Right lobe of liver (tissue), 6 donors: ENCODE results near the gene TNRC18. TPM values are rescaled to one million over a fixed set of nuclear protein-coding genes. Genes with fewer than 3 reads are reported as not detected.

Source experiments
- ATAC-seq, 4 donors: fragments of 200-7000 bp; cut with Tn5 transposase; one replicate each; pipeline ENCODE4 v1.9.1; 2020; ENCODE audit warnings: mild to moderate bottlenecking in 4 of 4, moderate library complexity in 4 of 4
- DNase-seq, 3 donors: peaks; one replicate each; pipeline ENCODE4 v3.0.0-alpha.2; 2020
- H3K27ac ChIP-seq, 3 donors: fragments of 200-600 bp; one replicate each; pipeline ENCODE4 v1.8.0; 2022
- H3K27me3 ChIP-seq, 2 donors: fragments of 200-600 bp; one replicate each; pipeline ENCODE4 v1.8.0; 2022
- H3K36me3 ChIP-seq, 4 donors: fragments of 200-600 bp; sonication (generic) in 1 of 4; one replicate each; pipeline versions ENCODE4 v1.5.1 to v1.8.0; 2017 to 2022; ENCODE audit warnings: control low read depth in 1 of 4
- H3K4me1 ChIP-seq, 4 donors: fragments of 200-600 bp; sonication (generic) in 1 of 4; one replicate each; pipeline versions ENCODE4 v1.5.1 to v1.8.0; 2017 to 2022; ENCODE audit warnings: control low read depth in 1 of 4
- H3K4me3 ChIP-seq, 3 donors: fragments of 200-600 bp; one replicate each; pipeline ENCODE4 v1.8.0; 2022
- H3K9me3 ChIP-seq, 4 donors: fragments of 200-600 bp; sonication (generic) in 1 of 4; one replicate each; pipeline versions ENCODE4 v1.5.1 to v1.8.0; 2017 to 2022; ENCODE audit warnings: control low read depth in 1 of 4
- CTCF ChIP-seq, 4 donors: fragments of 200-600 bp in 3 of 4; fragments of 450-650 bp in 1 of 4; IDR thresholded peaks; one replicate each; pipeline versions ENCODE4 v1.5.1 to v1.8.0; 2016 to 2022; ENCODE audit warnings: antibody characterized with exemption in 4 of 4, mild to moderate bottlenecking in 2 of 4
- POLR2A ChIP-seq: fragments of 450-650 bp; IDR thresholded peaks from one replicate; pipeline ENCODE4 v1.6.1; 2017; ENCODE audit warnings: antibody characterized with exemption, mild to moderate bottlenecking
- WGBS: methylation state at CpG from one replicate; pipeline ENCODE4 v1.1.6; 2018; ENCODE audit warnings: low coverage, low lambda C conversion rate; ENCODE audit not compliant: insufficient coverage; ENCODE audit errors: missing lambda C conversion rate; 5-methylcytosine and 5-hydroxymethylcytosine counted together
- intact Hi-C, 2 donors: fragments of 100-400 bp; cut with DNase I; formaldehyde crosslinking; loops; one replicate each; pipeline versions ENCODE4 v1.11.2 to v1.14.1; 2022
- total RNA-seq, 6 experiments: library from RNA; depleted of rRNA in 2 of 6; stranded (reverse); fragments of >200 nt in 2 of 6; fragmentation: NEBNext Ultra II Directional in 3 of 6; extraction: Animal tissue kit (Norgen Biotek cat#: 25700) in 3 of 6; gene quantifications; one replicate each; pipeline versions ENCODE4 v1.1.0 to v1.2.4, GENCODE V29; 2016 to 2023
- donor health status: DM: no; HTN: yes; CAD: no.
- donor health status: DM: no; HTN: no; CAD: no.
- donor health status: DM: no; HTN: no; CAD: no.
- donor health status: DM: no; HTN: yes; CAD: no.
- donor health status: DM: no; HTN: yes; CAD: no.

The TNRC18 gene
- total RNA-seq, 6 experiments from 2014 or later, result 27.0 to 36.9 (median 30.5) TPM

GRCh38 chr7:5303061-5303460, 120.6 kb downstream of the TNRC18 start:
- H3K4me3 ChIP-seq, result no peak overlapping the region
- intact Hi-C loops, result no loop called here
- H3K4me1 ChIP-seq, result no peaks in the 10 kb centered on the region
- H3K9me3 ChIP-seq, result no peaks in the 10 kb centered on the region
- DNase-seq (no peak), ATAC-seq (peak in 2 of 4 donors; percentile 16 to 22)
- WGBS, result no CpG with 5 or more reads among the region's 18 CpGs
- TF ChIP-seq POLR2A, result no peak
- no peak for TF ChIP-seq CTCF (IDR thresholded peaks at IDR 0.05)
- H3K36me3 ChIP-seq, result peaks cover 0 to 5% (median 0%) of the 10 kb centered on the region in 4 donors
- no peak overlapping the region for H3K27ac ChIP-seq
- H3K27me3 ChIP-seq, result no peaks in the 10 kb centered on the region

- no peak overlapping the region for H3K4me3 ChIP-seq
- peak in 3 of 4 donors; percentile 14 to 34 (median 26) for ATAC-seq
- no peaks in the 10 kb centered on the region for H3K4me1 ChIP-seq
- H3K27ac ChIP-seq, result no peak overlapping the region
- TF ChIP-seq POLR2A, result no peak
- TF ChIP-seq CTCF (IDR thresholded peaks at IDR 0.05), result no peak
- no peaks in the 10 kb centered on the region for H3K27me3 ChIP-seq
- intact Hi-C loops, result no loop called here
- DNase-seq, result no peak
- H3K36me3 ChIP-seq, result peaks cover 0 to under 1% (median 0%) of the 10 kb centered on the region in 4 donors
- no peaks in the 10 kb centered on the region for H3K9me3 ChIP-seq
- WGBS, result 93% methylated on average over 2 of the region's 25 CpGs
Observed at GRCh38 chr7:5302577-5302976, 121.1 kb downstream of the TNRC18 start.

GRCh38 chr7:5300366-5300765, 123.3 kb downstream of the TNRC18 start:
- 91% methylated on average over 4 of the region's 24 CpGs for WGBS
- no peak overlapping the region for H3K27ac ChIP-seq
- H3K4me1 ChIP-seq, result no peaks in the 10 kb centered on the region
- no peaks in the 10 kb centered on the region for H3K27me3 ChIP-seq
- no peak overlapping the region for H3K4me3 ChIP-seq
- ATAC-seq (no peak), DNase-seq (no peak)
- no peaks in the 10 kb centered on the region for H3K9me3 ChIP-seq
- H3K36me3 ChIP-seq, result no peaks in the 10 kb centered on the region
- intact Hi-C loops, result no loop called here
- TF ChIP-seq CTCF (IDR thresholded peaks at IDR 0.05) (no peak), POLR2A (no peak)

GRCh38 chr7:5296611-5297226, 126.9 kb downstream of the TNRC18 start:
- Histone ChIP-seq H3K4me1 (no peaks in the 10 kb centered on the region), H3K4me3 (no peak overlapping the region), H3K27ac (no peak overlapping the region), H3K27me3 (no peaks in the 10 kb centered on the region), H3K36me3 (no peaks in the 10 kb centered on the region), H3K9me3 (no peaks in the 10 kb centered on the region)
- no peak for TF ChIP-seq POLR2A
- no peak for TF ChIP-seq CTCF (IDR thresholded peaks at IDR 0.05)
- intact Hi-C loops, result no loop called here
- no peak for DNase-seq
- peak in 3 of 4 donors; percentile 24 to 33 (median 29) for ATAC-seq
- 33% methylated on average over 3 of the region's 48 CpGs for WGBS
